ENCODE results near the gene OSGEPL1. TPM values are rescaled to one million over a fixed set of nuclear protein-coding genes. Genes with fewer than 3 reads are reported as not detected.
"Not testable (repeated sequence)": the region's sequence is repeated elsewhere in the genome, so short reads cannot be mapped to it uniquely, and the experiment has no call there.

OSGEPL1 gene
- total and polyA plus RNA-seq, 8 donors, result 7.2 to 27.7 (median 24.4) TPM

DNA sequence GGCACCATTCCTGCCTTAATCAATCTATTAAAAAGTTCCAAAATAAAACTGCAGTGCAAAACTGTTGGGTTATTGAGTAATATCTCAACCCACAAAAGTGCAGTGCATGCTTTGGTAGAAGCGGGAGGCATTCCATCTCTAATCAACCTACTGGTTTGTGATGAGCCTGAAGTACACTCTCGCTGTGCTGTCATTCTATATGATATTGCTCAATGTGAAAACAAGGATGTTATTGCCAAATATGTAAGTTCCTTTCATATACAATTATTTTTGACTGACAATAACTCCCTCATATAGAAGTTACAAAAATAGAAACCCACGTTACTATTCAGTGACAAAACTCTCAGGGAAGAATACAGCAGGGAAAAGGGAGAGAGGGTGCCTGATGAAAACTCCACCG, 43.0 kb downstream of the OSGEPL1 start:
- peaks cover 0 to 10% of the 10 kb centered on the region in 2 donors for H3K9me3 ChIP-seq
- no peaks in the 10 kb centered on the region for H3K36me3 ChIP-seq
- no peak overlapping the region for H3K4me3 ChIP-seq
- TF ChIP-seq, protein P1, sequence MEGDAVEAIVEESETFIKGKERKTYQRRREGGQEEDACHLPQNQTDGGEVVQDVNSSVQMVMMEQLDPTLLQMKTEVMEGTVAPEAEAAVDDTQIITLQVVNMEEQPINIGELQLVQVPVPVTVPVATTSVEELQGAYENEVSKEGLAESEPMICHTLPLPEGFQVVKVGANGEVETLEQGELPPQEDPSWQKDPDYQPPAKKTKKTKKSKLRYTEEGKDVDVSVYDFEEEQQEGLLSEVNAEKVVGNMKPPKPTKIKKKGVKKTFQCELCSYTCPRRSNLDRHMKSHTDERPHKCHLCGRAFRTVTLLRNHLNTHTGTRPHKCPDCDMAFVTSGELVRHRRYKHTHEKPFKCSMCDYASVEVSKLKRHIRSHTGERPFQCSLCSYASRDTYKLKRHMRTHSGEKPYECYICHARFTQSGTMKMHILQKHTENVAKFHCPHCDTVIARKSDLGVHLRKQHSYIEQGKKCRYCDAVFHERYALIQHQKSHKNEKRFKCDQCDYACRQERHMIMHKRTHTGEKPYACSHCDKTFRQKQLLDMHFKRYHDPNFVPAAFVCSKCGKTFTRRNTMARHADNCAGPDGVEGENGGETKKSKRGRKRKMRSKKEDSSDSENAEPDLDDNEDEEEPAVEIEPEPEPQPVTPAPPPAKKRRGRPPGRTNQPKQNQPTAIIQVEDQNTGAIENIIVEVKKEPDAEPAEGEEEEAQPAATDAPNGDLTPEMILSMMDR (IDR thresholded peaks at IDR 0.05), result no peak
- ATAC-seq, result no peak
- no peak overlapping the region for H3K27ac ChIP-seq
- no peaks in the 10 kb centered on the region for H3K4me1 ChIP-seq
- intact Hi-C loops (cut with DNase I), result no loop called here
- DNase-seq, result no peak
- no peaks in the 10 kb centered on the region for H3K27me3 ChIP-seq

DNA sequence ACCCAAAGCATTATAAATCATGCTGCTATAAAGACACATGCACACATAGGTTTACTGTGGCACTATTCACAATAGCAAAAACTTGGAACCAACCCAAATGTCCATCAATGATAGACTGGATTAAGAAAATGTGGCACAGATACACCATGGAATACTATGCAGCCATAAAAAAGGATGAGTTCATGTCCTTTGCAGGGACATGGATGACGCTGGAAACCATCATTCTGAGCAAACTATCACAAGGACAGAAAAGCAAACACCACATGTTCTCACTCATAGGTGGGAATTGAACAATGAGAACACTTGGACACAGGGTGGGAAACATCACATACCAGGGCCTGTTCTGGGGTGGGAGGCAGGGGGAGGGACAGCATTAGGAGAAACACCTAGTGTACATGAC, 45.0 kb downstream of the OSGEPL1 start:
- H3K9me3 ChIP-seq; H3K4me3 ChIP-seq; intact Hi-C loops (cut with DNase I); H3K27ac ChIP-seq; DNase-seq; H3K36me3 ChIP-seq; H3K4me1 ChIP-seq; H3K27me3 ChIP-seq; ATAC-seq: not testable (repeated sequence)

DNA sequence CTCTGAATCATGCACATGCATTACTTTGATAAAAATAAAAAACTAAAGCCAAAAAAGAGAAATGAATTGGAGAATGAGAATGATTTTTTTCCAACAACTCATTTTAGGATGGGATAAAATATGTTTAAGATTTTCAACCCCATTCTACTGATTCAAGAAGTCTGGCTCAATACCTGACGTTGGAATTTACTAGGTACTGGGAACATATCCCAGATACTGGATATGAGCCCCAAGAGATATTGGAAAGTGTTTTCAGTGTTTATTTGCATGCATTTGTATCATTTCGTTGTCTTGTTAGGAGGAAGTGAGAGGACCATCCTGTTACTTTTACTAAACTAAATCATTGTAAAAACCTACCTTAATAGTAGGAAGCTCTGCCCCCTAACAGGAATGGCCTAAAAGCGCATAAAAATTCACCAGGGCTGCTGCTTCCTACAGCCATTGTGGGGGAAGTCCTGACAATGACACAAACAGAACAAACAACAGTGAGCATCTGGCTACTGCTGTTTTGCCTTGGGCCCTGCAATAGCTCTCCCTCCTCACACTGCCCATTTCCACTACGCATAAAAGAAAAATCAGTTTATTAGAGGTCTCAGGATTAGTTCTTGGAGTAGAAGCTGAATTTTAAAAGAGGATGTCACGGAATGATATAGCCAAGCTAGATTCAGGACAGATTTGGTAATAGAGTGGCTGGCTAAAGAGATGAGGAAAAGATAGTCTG, 52.9 kb downstream of the OSGEPL1 start:
- H3K4me3 ChIP-seq, result no peak overlapping the region
- no peak overlapping the region for H3K27ac ChIP-seq
- peaks cover 0 to 3% of the 10 kb centered on the region in 2 donors for H3K36me3 ChIP-seq
- intact Hi-C loops (cut with DNase I), result no loop called here
- H3K4me1 ChIP-seq, result no peaks in the 10 kb centered on the region
- DNase-seq (no peak), ATAC-seq (no peak)
- no peaks in the 10 kb centered on the region for H3K9me3 ChIP-seq
- H3K27me3 ChIP-seq, result no peaks in the 10 kb centered on the region
- TF ChIP-seq, protein P1 (IDR thresholded peaks at IDR 0.05), result no peak

DNA sequence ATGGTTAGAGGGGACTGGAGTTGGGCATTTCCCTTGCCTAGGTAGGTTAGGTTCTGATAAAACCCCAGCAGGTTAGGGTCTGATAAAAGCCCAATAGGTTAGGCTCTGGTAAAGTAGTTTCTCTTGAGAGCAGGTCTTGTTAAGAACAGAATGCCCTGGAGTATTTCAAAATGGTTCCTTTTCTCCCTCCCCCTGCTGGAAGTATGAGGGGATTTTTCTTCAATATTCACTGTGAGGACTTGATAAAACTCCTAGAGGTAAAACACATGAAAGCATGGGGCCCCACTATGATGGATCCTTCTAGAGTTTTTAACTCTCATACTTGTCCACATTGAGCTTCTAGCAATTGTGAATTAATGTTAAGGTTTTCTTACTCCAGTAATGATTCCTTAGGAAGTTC, 60.5 kb downstream of the OSGEPL1 start:
- DNase-seq (no peak), ATAC-seq (no peak)

DNA sequence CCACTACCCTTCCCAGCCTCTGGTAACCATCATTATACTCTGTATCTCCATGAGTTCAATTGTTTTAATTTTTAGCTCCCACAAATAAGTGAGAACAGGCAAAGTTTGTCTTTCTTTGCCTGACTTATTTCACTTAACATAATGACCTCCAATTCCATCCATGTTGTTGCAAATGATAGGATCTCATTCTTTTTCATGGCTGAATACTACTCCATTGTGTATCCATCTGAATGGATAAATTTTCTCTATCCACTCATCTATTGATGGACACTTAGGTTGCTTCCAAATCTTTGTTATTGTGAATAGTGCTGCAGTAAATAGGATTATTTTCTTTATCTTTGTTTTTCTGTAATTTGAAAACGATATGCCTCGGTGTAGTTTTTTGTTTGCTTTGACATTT, 61.9 kb downstream of the OSGEPL1 start:
- DNase-seq (no peak), ATAC-seq (no peak)
- intact Hi-C loops (cut with DNase I), result no loop called here

More for the DNA sequence above, 60.5 kb downstream of the OSGEPL1 start:
- intact Hi-C loops (cut with DNase I), result no loop called here
- Histone ChIP-seq H3K27ac (no peak overlapping the region), H3K36me3 (no peaks in the 10 kb centered on the region), H3K4me1 (no peaks in the 10 kb centered on the region), H3K9me3 (no peaks in the 10 kb centered on the region), H3K27me3 (no peaks in the 10 kb centered on the region), H3K4me3 (no peak overlapping the region)
- TF ChIP-seq, protein P1 (IDR thresholded peaks at IDR 0.05), result no peak

More for the DNA sequence above, 61.9 kb downstream of the OSGEPL1 start:
- Histone ChIP-seq H3K4me3 (no peak overlapping the region), H3K27me3 (no peaks in the 10 kb centered on the region), H3K4me1 (no peaks in the 10 kb centered on the region), H3K9me3 (no peaks in the 10 kb centered on the region), H3K36me3 (no peaks in the 10 kb centered on the region), H3K27ac (no peak overlapping the region)
- TF ChIP-seq, protein P1 (IDR thresholded peaks at IDR 0.05), result no peak
